Hepatocyte (in vitro differentiated cells): ENCODE results near the gene ARMC5. TPM values are rescaled to one million over a fixed set of nuclear protein-coding genes. Genes with fewer than 3 reads are reported as not detected.

Experiments used
- DNase-seq: peaks from one replicate; pipeline ENCODE4 v3.0.0-alpha.2; 2016; ENCODE audit warnings: low spot score
- H2AFZ ChIP-seq: fragments of 200-600 bp; sonication (generic); 2 replicates; pipeline ENCODE4 v1.6.0; 2016; ENCODE audit warnings: antibody characterized with exemption, mild to moderate bottlenecking
- H3K27ac ChIP-seq: fragments of 200-600 bp; sonication (generic); 2 replicates; pipeline ENCODE4 v1.5.1; 2016; ENCODE audit warnings: mild to moderate bottlenecking
- H3K27me3 ChIP-seq: fragments of 200-600 bp; sonication (generic); 2 replicates; pipeline ENCODE4 v1.6.1; 2016
- H3K36me3 ChIP-seq: fragments of 200-600 bp; sonication (generic); replicated peaks from 2 replicates; pipeline ENCODE4 v1.5.1; 2016; ENCODE audit warnings: low read depth; ENCODE audit not compliant: insufficient read depth
- H3K4me1 ChIP-seq: fragments of 200-600 bp; sonication (generic); 2 replicates; pipeline ENCODE4 v1.5.1; 2016; ENCODE audit warnings: mild to moderate bottlenecking, moderate library complexity; ENCODE audit not compliant: insufficient read depth
- H3K4me2 ChIP-seq: fragments of 200-600 bp; sonication (generic); 2 replicates; pipeline ENCODE4 v1.6.0; 2016
- H3K4me3 ChIP-seq: fragments of 200-600 bp; sonication (generic); 2 replicates; pipeline ENCODE4 v1.5.1; 2016; ENCODE audit warnings: mild to moderate bottlenecking
- H3K79me2 ChIP-seq: fragments of 200-600 bp; sonication (generic); 2 replicates; pipeline ENCODE4 v1.6.0; 2017; ENCODE audit warnings: mild to moderate bottlenecking
- H3K9me2 ChIP-seq: fragments of 200-600 bp; sonication (generic); replicated peaks from 2 replicates; pipeline ENCODE4 v1.6.0; 2017; ENCODE audit warnings: mild to moderate bottlenecking; ENCODE audit not compliant: insufficient read depth
- H3K9me3 ChIP-seq: fragments of 200-600 bp; sonication (generic); 2 replicates; pipeline ENCODE4 v1.5.1; 2016; ENCODE audit warnings: low read depth, mild to moderate bottlenecking
- H4K20me1 ChIP-seq: fragments of 200-600 bp; sonication (generic); 2 replicates; pipeline ENCODE4 v1.6.0; 2016; ENCODE audit warnings: mild to moderate bottlenecking; ENCODE audit not compliant: insufficient read depth, poor library complexity, severe bottlenecking
- CTCF ChIP-seq: fragments of 200-600 bp; sonication (generic); IDR thresholded peaks from 2 replicates; pipeline ENCODE4 v1.5.1; 2016; ENCODE audit warnings: antibody characterized with exemption, mild to moderate bottlenecking; ENCODE audit not compliant: poor library complexity
- EZH2 ChIP-seq: fragments of 200-600 bp; sonication (generic); IDR thresholded peaks from 2 replicates; pipeline ENCODE4 v1.6.1; 2016; ENCODE audit warnings: antibody characterized with exemption, mild to moderate bottlenecking, borderline replicate concordance
- EZH2phosphoT487 ChIP-seq: fragments of 200-600 bp; sonication (generic); IDR thresholded peaks from one replicate; pipeline ENCODE4 v1.6.1; 2018; ENCODE audit warnings: antibody characterized with exemption, mild to moderate bottlenecking, low read depth, moderate library complexity; ENCODE audit not compliant: unreplicated experiment, severe bottlenecking
- WGBS: methylation state at CpG from one replicate; pipeline ENCODE4 v1.1.6; 2016; ENCODE audit warnings: low lambda C conversion rate; ENCODE audit errors: missing lambda C conversion rate; 5-methylcytosine and 5-hydroxymethylcytosine counted together
- polyA plus RNA-seq: library from polyadenylated mRNA; unstranded; fragments of >200 nt; fragmentation: Nextera tagmentation; extraction: Ambion mirVana; gene quantifications from 2 replicates; pipeline ENCODE4 v1.2.1, GENCODE V29; 2016
- total RNA-seq: library from RNA; depleted of rRNA; stranded (reverse); fragments of >200 nt; gene quantifications from 2 replicates; pipeline ENCODE4 v1.2.3, GENCODE V29; 2014

Gene ARMC5
- total and polyA plus RNA-seq, 2 experiments from 2014 or later, result 12.2 to 19.4 TPM

DNA sequence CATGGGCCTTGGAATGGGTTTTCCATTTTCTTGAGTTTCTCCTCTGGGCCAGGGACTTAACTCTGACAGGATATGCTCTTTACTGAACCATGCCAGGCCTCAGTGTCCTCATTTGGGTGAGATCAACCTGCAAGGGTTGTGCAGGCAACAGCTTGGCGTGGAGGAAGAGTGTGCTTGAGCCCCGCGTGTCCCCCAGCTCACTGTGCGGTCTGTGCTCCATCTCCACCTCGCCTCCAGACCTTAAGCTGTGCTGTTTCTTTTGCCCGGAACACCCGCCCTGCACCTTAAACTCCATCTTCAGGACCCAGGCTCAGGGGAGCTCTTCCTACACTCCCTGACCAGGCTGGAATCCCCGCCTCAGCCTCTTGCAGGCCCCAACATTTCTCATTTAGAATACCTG is 39.2 kb downstream of the ARMC5 start:
- Histone ChIP-seq H3K9me2 (no peaks in the 10 kb centered on the region), H3K27ac (no peak overlapping the region), H2AFZ (no peak overlapping the region), H3K27me3 (no peaks in the 10 kb centered on the region), H3K4me2 (no peak overlapping the region), H3K79me2 (peaks cover 8% of the 10 kb centered on the region), H3K4me1 (peaks cover 7% of the 10 kb centered on the region), H3K36me3 (no peaks in the 10 kb centered on the region), H3K4me3 (no peak overlapping the region), H3K9me3 (no peaks in the 10 kb centered on the region), H4K20me1 (no peaks in the 10 kb centered on the region)
- WGBS, result 97% methylated on average over 8 of the region's 8 CpGs
- no peak for DNase-seq
- no peak for TF ChIP-seq EZH2phosphoT487
- TF ChIP-seq EZH2, result no peak
- TF ChIP-seq CTCF, result no peak

DNA sequence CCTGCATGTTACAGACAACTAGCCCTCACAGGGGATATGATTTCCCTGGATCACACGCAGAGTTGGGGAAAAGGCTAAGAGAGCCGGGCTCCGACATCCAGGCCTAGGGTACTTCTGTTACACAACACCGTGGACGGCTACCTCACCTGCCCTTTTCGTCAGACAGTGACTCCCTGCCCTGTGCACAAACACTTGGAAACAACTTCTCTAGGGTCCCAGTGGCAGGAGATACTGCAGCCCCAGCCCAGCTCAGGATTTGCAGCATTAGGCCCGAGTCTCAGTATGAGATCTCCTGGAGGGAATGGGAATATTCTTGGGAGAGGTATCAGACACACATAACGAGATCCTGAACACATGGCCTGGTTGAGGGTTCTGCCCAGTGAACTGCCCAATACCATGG is 40.6 kb downstream of the ARMC5 start:
- Histone ChIP-seq H3K27ac (no peak overlapping the region), H4K20me1 (no peaks in the 10 kb centered on the region), H3K9me3 (no peaks in the 10 kb centered on the region), H3K4me2 (no peak overlapping the region), H3K79me2 (peaks cover 8% of the 10 kb centered on the region), H3K27me3 (no peaks in the 10 kb centered on the region), H3K4me1 (peaks cover 7% of the 10 kb centered on the region), H3K4me3 (no peak overlapping the region), H3K36me3 (no peaks in the 10 kb centered on the region), H2AFZ (no peak overlapping the region), H3K9me2 (no peaks in the 10 kb centered on the region)
- 94% methylated on average over 8 of the region's 8 CpGs for WGBS
- DNase-seq, result no peak
- TF ChIP-seq EZH2phosphoT487 (no peak), EZH2 (no peak), CTCF (no peak)

- Histone ChIP-seq H3K4me2 (no peak overlapping the region), H3K9me2 (no peaks in the 10 kb centered on the region), H3K9me3 (no peaks in the 10 kb centered on the region), H3K27me3 (no peaks in the 10 kb centered on the region), H3K4me1 (peaks cover 7% of the 10 kb centered on the region), H3K36me3 (no peaks in the 10 kb centered on the region), H4K20me1 (no peaks in the 10 kb centered on the region), H3K4me3 (no peak overlapping the region), H2AFZ (no peak overlapping the region), H3K27ac (no peak overlapping the region), H3K79me2 (peaks cover 12% of the 10 kb centered on the region)
- WGBS, result 55% methylated on average over 3 of the region's 3 CpGs
- TF ChIP-seq CTCF (no peak), EZH2phosphoT487 (no peak), EZH2 (no peak)
- DNase-seq, result no peak
Observed at GRCh38 chr16:31501226-31501965, 42.1 kb downstream of the ARMC5 start.
